ENCODE measurements around the gene CCNL2. TPM values are rescaled to one million over a fixed set of nuclear protein-coding genes. Genes with fewer than 3 reads are reported as not detected.

The CCNL2 gene
- total and polyA plus RNA-seq, 2 of the 13 experiments (the other 11 are each of a cell fraction or from before 2014, with no cell fraction given): 105 to 340 TPM

- no peak for TF ChIP-seq ZNF275 (CRISPR knock-in tag; IDR thresholded peaks at IDR 0.05; ENCODE audit: borderline replicate concordance)
- no peak for TF ChIP-seq REST (IDR thresholded peaks at IDR 0.05; ENCODE audit: borderline replicate concordance in 1 of 2, low read depth in 1 of 2, low read length in 2 of 2)
- TF ChIP-seq ZNF124 (CRISPR knock-in tag; IDR thresholded peaks at IDR 0.05): no peak
- no peak for TF ChIP-seq KMT2B (CRISPR knock-in tag; IDR thresholded peaks at IDR 0.05)
- no peak for TF ChIP-seq HDAC2 (CRISPR knock-in tag; IDR thresholded peaks at IDR 0.05)
- no peak for TF ChIP-seq KLF11 (CRISPR knock-in tag; IDR thresholded peaks at IDR 0.05)
- TF ChIP-seq AGO2 (optimal IDR thresholded peaks at IDR 0.05; ENCODE audit: low read depth, low read length): peak; percentile 30
- TF ChIP-seq ZBTB7A (CRISPR knock-in tag; IDR thresholded peaks at IDR 0.05): no peak
- no peak for TF ChIP-seq ZNF282 (IDR thresholded peaks at IDR 0.05; ENCODE audit: partially characterized antibody)
- TF ChIP-seq ZNF142 (CRISPR knock-in tag; IDR thresholded peaks at IDR 0.05): 0 out of 2 replicates have a peak, but pooled peaks have one; percentile 65
- 0 out of 2 replicates have a peak, but pooled peaks have one; percentile 10 for TF ChIP-seq ZFY (CRISPR knock-in tag; IDR thresholded peaks at IDR 0.05)
- no peak for TF ChIP-seq GMEB1 (CRISPR knock-in tag; IDR thresholded peaks at IDR 0.05; ENCODE audit: borderline replicate concordance)
- TF ChIP-seq ZBTB37 (CRISPR knock-in tag; IDR thresholded peaks at IDR 0.05): no peak
- 0 out of 2 replicates have a peak, but pooled peaks have one; percentile 34 for TF ChIP-seq TMF1 (CRISPR knock-in tag; IDR thresholded peaks at IDR 0.05; ENCODE audit: low read depth)
These were observed 50.5 kb downstream of the CCNL2 start (continued) for GRCh38 chr1:1348420-1349255.
